Kidney epithelial cell (primary cell): ENCODE data around the gene FRMD3. TPM values are rescaled to one million over a fixed set of nuclear protein-coding genes. Genes with fewer than 3 reads are reported as not detected.

Experiments used
- DNase-seq: peaks from one replicate; pipeline ENCODE4 v3.0.0-alpha.2; 2010; ENCODE audit warnings: low read depth
- H3K27me3 ChIP-seq: 2 replicates; pipeline ENCODE4 v1.6.0; 2011; ENCODE audit warnings: low read length; ENCODE audit not compliant: control insufficient read depth, insufficient read depth
- H3K36me3 ChIP-seq: 2 replicates; pipeline ENCODE4 v1.5.1; 2011; ENCODE audit warnings: low read length; ENCODE audit not compliant: control insufficient read depth, insufficient read depth
- H3K4me3 ChIP-seq: 2 replicates; pipeline ENCODE4 v1.5.1; 2011; ENCODE audit warnings: low read depth, mild to moderate bottlenecking, control low read depth, low read length
- CTCF ChIP-seq: IDR thresholded peaks from 2 replicates; pipeline ENCODE4 v1.5.1; 2011; ENCODE audit warnings: mild to moderate bottlenecking, moderate library complexity, low read length, control low read depth, inconsistent platforms; ENCODE audit not compliant: insufficient read depth, poor library complexity, severe bottlenecking
- total RNA-seq: library from RNA; depleted of rRNA; stranded (reverse); fragments of >200 nt; gene quantifications from 2 replicates; pipeline ENCODE4 v1.2.3, GENCODE V29; 2015

The FRMD3 gene
- total RNA-seq, 1 donor from 2014 or later, result 5.2 TPM

GRCh38 chr9:83198371-83198770 is 339.8 kb downstream of the FRMD3 start:
- Histone ChIP-seq H3K27me3 (no peaks in the 10 kb centered on the region), H3K36me3 (no peaks in the 10 kb centered on the region), H3K4me3 (no peak overlapping the region)
- TF ChIP-seq CTCF, result no peak
- no peak for DNase-seq

- no peak for DNase-seq
- Histone ChIP-seq H3K4me3 (no peak overlapping the region), H3K27me3 (no peaks in the 10 kb centered on the region), H3K36me3 (no peaks in the 10 kb centered on the region)
- TF ChIP-seq CTCF, result no peak
Observed at GRCh38 chr9:83197591-83197990, 340.6 kb downstream of the FRMD3 start.

GRCh38 chr9:83196946-83197345 is 341.3 kb downstream of the FRMD3 start:
- DNase-seq, result peak; percentile 21
- Histone ChIP-seq H3K36me3 (no peaks in the 10 kb centered on the region), H3K27me3 (no peaks in the 10 kb centered on the region), H3K4me3 (no peak overlapping the region)
- TF ChIP-seq CTCF, result no peak

Other genes with a start within 250 kb of the FRMD3 start
- gene IDNK, start 84.7 kb upstream of the FRMD3 start, total RNA-seq, result 3.6 and 6.8 TPM in 2 replicates
- gene UBQLN1, start 169.6 kb upstream of the FRMD3 start, total RNA-seq, result 133 and 142 TPM in 2 replicates